HG03280 (cell line): Measurements from ENCODE around the gene PHPT1.
"Not testable (repeated sequence)": the region's sequence is repeated elsewhere in the genome, so short reads cannot be mapped to it uniquely, and the experiment has no call there.

Experiments used
- ATAC-seq: cut with Tn5 transposase; IDR thresholded peaks from one replicate; pipeline ENCODE4 v1.9.1; 2021; ENCODE audit warnings: mild to moderate bottlenecking, moderate library complexity; ENCODE audit not compliant: unreplicated experiment

Gene PHPT1

GRCh38 chr9:136857581-136858412 lies 8.6 kb downstream of the PHPT1 start:
- ATAC-seq = no peak

GRCh38 chr9:136858452-136858843 lies 9.2 kb downstream of the PHPT1 start:
- ATAC-seq = no peak

- no peak for ATAC-seq
Measured at GRCh38 chr9:136858844-136859757, 9.9 kb downstream of the PHPT1 start.

DNA sequence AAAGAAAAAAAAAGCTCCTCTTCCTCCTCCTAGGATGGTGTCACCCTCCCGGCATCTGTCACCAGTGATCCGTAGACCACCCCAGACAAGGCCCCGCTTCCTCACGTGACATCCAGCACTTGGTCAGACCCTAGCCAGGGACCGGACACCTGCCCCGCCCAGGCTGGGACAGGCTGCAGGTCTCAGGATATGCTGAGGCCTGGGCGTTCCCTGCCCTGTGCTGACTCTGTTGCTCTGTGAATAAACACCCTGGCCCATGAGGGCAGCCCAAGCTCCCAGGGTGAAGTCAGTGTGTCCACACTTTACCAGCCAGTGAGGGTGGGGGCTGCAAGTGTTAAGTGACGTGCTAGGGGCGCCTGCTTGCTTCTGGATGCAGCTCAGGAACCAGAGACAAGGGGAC lies 11.3 kb downstream of the PHPT1 start:
- ATAC-seq = no peak

DNA sequence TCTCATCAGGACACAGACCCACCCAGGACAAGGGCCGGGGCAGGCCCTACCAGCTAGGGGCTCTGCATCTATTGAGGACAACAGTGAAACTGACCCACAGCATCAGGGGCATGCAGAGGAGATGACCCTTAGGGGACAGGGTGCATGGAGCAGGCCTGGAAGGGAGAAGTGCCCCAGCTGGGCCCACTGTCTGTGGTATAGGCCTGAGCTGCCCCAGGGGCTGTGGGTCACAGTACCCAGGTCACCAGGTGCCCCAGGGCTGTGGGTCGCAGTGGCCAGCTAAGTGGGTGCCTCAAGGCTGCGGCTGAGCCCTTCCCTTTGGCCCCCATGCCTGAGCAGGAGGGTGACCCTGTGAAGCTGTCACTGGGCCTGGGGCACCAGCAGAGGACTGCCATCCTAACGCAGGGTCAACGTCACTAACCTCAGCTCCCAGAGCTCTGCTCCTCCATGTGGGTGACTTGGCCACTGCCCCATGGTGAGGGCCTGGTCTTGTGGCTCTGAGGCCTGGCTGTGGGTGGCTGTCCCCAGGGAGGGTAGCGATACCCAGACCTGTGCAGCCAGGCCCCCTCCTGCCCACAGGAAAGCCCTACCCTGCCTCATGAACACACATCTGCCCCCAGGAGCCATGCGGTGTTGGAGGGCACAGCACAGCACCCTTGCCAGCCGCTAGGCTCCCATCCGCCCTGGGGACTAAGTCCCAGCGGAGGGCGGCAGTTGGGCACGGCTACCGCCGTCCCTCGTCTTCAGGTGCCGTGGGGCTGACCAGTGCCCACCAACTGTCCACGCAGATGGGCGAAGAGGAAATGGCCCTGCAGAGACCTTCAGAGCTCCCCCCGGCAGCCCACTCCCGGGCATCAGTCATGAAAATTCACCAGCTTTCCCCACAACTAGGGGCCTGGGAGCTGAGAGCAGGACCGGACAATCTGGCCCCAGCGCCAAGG lies 12.0 kb downstream of the PHPT1 start:
- no peak for ATAC-seq

DNA sequence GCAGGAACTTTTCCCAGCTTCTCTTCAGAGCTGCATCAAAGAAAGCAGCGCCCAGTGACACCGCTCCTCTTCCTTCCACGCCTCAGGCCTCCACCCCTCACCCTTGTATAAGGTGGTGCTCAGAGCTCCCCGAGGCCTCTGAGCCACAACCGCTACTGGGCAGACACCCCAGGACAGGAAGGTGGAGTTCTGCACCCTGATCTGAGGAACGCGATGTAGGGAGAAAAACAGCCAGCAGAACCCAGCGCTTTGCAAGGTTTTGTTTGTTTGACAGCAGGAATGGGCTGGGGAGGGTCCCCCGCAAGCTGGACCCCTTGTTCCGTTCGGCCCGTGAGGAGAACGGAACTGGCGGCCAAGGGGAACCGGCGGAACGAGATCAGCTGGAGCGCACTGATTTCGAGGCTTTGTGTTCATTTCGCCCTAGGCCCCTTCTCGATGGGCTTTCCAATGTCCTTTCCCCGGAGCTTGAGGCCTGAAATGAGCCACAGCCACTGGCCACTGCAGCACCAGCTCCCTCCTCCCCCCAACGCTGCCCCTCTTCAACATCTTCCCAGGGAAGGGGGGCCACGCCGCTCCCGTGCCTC lies 12.8 kb downstream of the PHPT1 start:
- no peak for ATAC-seq

- ATAC-seq = no peak
Measured at GRCh38 chr9:136862849-136863622, 13.8 kb downstream of the PHPT1 start.

- no peak for ATAC-seq
Measured at GRCh38 chr9:136863623-136864273, 14.5 kb downstream of the PHPT1 start.

GRCh38 chr9:136865041-136865767 lies 16.0 kb downstream of the PHPT1 start:
- ATAC-seq = no peak

DNA sequence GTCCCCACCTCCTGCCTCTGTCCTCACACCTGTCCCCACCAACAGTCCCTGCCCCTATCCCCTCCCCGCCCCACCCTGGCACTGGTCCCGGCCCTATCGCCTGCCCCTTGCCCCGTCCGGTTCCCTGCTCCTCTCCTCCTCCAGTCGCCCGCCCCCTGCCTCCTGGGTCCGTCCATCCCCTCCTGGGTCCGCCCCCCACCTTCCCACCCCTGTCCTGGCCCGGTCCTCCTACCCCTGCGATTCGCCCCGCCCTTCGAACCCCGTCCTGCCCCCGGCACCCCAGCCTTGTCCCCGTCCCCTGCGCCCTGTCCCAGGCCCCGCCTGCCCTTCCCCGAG lies 16.5 kb downstream of the PHPT1 start:
- no peak for ATAC-seq

GRCh38 chr9:136866898-136867421 lies 17.8 kb downstream of the PHPT1 start:
- not testable (repeated sequence) for ATAC-seq

DNA sequence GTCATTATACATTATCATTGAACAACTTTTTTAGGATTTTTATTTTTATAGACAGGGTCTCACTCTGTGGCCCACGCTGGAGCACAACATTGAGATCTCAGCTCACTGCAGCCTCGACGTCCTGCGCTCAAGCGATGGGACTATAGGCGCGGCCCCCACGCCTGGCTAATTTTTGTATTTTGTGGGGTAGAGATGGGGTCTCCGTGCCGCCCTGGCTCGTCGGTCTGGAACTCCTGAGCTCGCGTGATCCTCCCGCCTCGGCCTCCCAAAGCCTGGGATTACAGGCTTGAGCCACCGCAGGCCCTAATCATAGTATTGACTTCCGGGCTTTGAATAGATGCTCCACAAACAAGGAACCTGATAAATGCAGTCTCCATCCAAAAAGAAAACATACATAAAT lies 18.3 kb downstream of the PHPT1 start:
- no peak for ATAC-seq

- no peak for ATAC-seq
Measured at GRCh38 chr9:136867917-136868316, 18.7 kb downstream of the PHPT1 start.

GRCh38 chr9:136868644-136869043 lies 19.4 kb downstream of the PHPT1 start:
- ATAC-seq = no peak

DNA sequence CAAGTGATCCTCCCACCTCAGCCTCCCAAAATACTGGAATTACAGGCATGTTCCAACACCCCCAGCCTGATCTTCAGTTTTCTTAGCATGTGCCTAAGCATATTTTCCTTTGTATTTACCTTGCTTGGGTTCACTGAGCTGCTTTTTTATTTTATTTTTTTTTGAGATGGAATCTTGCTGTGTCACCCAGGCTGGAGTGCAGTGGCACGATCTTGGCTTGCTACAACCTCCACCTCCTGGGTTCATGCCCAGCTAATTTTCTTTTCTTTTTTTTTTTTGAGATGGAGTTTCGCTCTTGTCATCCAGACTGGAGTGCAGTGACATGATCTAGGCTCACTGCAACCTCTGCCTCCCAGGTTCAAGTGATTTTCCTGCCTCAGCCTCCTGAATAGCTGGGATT lies 20.4 kb downstream of the PHPT1 start:
- ATAC-seq = not testable (repeated sequence)

DNA sequence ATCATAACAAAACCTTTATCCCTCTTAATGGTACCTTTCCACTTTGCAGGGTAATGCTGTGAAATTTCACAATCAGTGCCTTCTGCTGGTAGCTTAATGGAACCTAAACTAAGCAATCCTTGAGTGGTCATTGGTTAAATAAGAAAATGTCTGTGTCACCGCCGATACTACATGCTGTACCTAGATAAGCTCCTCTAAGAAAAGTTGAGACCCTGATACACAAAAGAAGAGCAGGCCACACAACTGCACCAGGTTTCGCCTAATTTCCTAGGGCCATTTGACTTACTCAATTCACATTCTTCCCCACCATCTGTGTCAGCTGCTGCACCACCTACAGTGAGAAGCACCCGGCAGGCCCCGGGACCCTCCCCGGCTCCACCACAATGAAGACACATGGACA lies 25.9 kb downstream of the PHPT1 start:
- no peak for ATAC-seq

- ATAC-seq = no peak
Measured at GRCh38 chr9:136876476-136876875, 27.3 kb downstream of the PHPT1 start.

- ATAC-seq = no peak
Measured at GRCh38 chr9:136880651-136881050, 31.4 kb downstream of the PHPT1 start.
